GM19238 (cell line): Measurements from ENCODE around the gene CACNG3.
"Not testable (repeated sequence)": the region's sequence is repeated elsewhere in the genome, so short reads cannot be mapped to it uniquely, and the experiment has no call there.

Experiments used
- DNase-seq: peaks from one replicate; pipeline ENCODE4 v3.0.0; 2011; ENCODE audit warnings: low spot score; ENCODE audit not compliant: insufficient read length

CACNG3 gene

GRCh38 chr16:24255456-24256371, at the start of gene CACNG3:
TSS of gene CACNG3 (plus strand) at chr16:24256335. CDS start at chr16:24256755, 420 bp downstream.
- DNase-seq, result peak; percentile 38

GRCh38 chr16:24206926-24207325, 49.2 kb upstream of the CACNG3 start:
- no peak for DNase-seq

- no peak for DNase-seq
Observed at GRCh38 chr16:24208710-24209109, 47.4 kb upstream of the CACNG3 start.

- no peak for DNase-seq
Observed at GRCh38 chr16:24214992-24215391, 41.1 kb upstream of the CACNG3 start.

GRCh38 chr16:24216961-24217360, 39.2 kb upstream of the CACNG3 start:
- DNase-seq, result no peak

GRCh38 chr16:24217461-24217860, 38.7 kb upstream of the CACNG3 start:
- DNase-seq, result no peak

- no peak for DNase-seq
Observed at GRCh38 chr16:24218299-24218698, 37.8 kb upstream of the CACNG3 start.

GRCh38 chr16:24221219-24221618, 34.9 kb upstream of the CACNG3 start:
- no peak for DNase-seq

GRCh38 chr16:24228514-24228913, 27.6 kb upstream of the CACNG3 start:
- DNase-seq, result no peak

- DNase-seq, result no peak
Observed at GRCh38 chr16:24232936-24233335, 23.2 kb upstream of the CACNG3 start.

GRCh38 chr16:24234737-24235136, 21.4 kb upstream of the CACNG3 start:
- DNase-seq, result no peak

- no peak for DNase-seq
Observed at GRCh38 chr16:24235806-24236205, 20.3 kb upstream of the CACNG3 start.

GRCh38 chr16:24238846-24239245, 17.3 kb upstream of the CACNG3 start:
- DNase-seq, result not testable (repeated sequence)

GRCh38 chr16:24246911-24247607, 9.1 kb upstream of the CACNG3 start:
- DNase-seq, result no peak

- peak; percentile 51 for DNase-seq
Observed at GRCh38 chr16:24253192-24253591, 2.9 kb upstream of the CACNG3 start.

- DNase-seq, result no peak
Observed at GRCh38 chr16:24257958-24258357, 1.8 kb downstream of the CACNG3 start.

GRCh38 chr16:24258791-24259190, 2.7 kb downstream of the CACNG3 start:
- no peak for DNase-seq

- DNase-seq, result no peak
Observed at GRCh38 chr16:24262816-24263215, 6.7 kb downstream of the CACNG3 start.

- DNase-seq, result no peak
Observed at GRCh38 chr16:24270721-24271442, 14.7 kb downstream of the CACNG3 start.

GRCh38 chr16:24272379-24272778, 16.2 kb downstream of the CACNG3 start:
- DNase-seq, result no peak

- DNase-seq, result no peak
Observed at GRCh38 chr16:24273508-24274182, 17.5 kb downstream of the CACNG3 start.
